GM18909 (cell line): ENCODE measurements around the gene ARHGEF12.

ENCODE experiments used
- ATAC-seq: cut with Tn5 transposase; IDR thresholded peaks from one replicate; pipeline ENCODE4 v1.9.1; 2021; ENCODE audit warnings: mild to moderate bottlenecking; ENCODE audit not compliant: unreplicated experiment, poor library complexity

The ARHGEF12 gene

DNA sequence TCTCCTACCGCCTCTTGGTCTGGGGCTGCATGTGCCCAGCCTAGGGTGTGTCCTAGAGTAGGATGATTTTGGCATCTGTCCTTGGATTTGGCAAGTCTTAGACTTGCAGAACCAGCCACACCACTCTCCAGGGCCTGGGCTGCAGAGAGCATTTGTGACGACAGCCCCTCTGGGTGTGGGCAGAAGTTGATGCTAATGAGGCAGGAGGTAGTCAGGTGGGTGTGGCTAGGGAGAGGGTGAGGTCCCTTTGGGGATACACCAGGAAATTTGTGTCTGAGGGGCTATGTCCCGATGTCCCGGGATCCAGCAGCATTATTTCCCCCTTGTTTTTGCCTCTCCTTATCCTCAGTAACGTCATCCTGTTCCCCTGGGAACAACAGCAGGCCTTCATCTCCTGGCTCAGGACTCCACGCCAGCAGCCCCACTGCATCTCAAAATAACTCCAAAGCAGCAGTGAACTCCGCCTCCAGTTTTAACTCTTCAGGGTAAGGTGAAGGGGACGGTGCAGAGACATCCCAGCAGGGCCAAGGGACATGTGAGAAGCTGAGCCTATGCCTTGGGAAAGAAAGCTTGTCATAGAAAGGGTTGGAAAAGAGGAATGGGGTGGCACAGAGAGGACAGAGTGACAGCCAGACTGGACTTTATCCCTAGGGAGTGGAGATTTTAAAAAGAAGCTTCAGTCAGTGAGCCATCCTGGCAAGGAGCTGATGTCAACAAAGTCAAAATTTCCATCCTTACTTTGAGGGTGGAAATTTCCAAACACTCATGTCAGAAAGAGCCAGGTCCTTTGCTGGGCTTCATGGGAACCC, 19.1 kb upstream of the ARHGEF12 start:
- ATAC-seq, result no peak

DNA sequence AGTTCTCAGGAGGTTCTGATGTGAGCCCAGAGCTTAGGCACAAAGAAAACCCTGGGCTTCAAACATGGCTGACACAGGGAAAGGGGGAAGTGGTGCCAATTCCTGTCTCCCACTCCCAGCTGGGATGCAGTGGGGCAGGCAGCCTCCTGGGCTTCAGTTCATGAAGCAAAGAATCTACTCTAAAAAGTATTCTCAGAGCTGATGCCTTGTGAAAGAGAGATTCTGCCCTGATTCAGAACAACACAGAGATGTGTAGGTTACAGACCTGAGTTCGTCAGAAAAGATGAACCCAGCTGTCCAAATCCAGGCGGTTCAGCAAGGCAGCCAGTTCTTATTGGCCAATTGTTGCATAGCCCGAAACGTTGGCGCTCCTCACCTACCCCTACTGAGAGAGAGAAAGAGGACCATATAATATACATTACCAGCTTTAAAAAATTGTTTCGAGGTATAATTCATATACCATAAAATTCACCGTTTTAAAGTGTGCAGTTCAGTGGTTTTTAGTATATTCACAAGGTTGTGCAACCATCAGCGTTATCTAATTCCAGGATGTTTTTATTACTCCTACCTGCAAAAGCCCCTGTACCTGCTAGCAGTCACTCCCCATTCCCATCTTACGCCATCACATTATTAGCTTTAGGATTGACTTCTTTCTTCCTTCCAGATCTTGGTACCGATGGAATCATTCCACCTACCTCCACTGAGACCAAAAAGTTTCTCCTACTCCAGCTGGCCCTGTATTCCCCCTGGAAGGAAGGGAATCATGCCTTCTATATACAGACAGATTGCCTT, 18.3 kb upstream of the ARHGEF12 start:
- no peak for ATAC-seq

DNA sequence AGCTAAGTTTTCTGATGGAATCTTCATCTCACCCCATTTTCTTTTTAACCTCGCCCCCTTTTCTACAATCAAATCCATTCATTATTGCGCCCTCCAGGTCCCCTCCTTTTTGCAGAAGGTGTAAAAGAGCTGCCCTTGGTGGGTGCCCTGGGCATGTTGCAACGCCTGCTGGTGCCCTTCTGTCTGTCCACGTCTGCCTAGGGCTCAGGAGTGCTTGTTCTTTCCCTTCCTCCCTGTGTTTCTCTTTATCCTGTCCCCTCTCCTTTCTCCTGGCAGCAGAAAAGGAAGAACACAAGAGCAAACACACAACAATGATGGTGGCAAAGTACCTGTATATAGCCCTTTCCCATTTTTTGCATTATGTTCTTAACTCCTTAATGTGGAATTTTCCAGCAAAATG, 17.3 kb upstream of the ARHGEF12 start:
- ATAC-seq, result no peak

DNA sequence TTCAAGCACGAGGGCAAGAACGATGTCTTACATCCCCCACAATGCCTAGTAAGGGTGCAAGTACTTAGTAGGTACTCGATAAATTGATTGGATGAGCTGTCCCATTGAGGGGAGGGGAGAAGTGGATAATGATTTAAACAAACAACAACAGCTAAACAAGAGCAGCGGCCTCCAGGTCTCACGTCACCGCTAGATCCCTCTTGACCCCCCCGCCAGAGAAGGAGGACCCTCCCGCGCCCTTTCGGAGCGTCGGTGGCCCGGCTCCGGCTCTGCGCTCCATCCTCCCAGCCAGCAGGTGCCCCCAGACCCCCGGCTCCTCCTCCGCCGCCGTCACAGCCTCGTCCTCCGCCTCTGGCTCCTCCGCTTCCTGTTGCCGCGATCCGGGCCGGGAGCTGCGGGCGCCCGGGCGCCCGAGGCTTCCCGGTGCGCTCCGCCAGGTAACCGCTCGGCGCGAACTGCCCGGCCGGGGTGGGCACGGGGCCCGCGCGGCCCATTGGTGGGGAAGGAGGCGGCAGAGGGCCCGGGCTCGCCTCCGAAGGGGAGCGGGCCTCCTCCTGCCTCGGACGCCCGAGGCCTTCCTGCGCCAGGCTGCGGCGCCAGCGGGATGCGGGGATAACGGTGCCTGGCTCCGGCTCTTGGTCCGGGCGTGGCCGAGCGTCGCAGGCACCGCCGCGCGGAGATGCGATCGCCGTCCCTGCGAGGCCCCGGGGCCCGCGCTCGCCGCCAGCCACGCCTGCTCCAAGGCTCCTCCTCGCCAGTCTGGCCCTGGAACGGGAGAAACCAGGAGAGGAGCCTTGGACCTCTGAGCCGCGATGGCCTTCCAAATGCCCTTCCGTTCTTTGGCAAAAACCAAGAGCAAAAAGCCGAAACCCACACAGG, 11.0 kb upstream of the ARHGEF12 start, which contains the start of gene TLCD5:
TSS of gene TLCD5 (plus strand) at position 368 of the 879 bp plus-strand sequence. CDS start 2,143 bp downstream, outside the sequence.
- ATAC-seq, result peak; percentile 44

DNA sequence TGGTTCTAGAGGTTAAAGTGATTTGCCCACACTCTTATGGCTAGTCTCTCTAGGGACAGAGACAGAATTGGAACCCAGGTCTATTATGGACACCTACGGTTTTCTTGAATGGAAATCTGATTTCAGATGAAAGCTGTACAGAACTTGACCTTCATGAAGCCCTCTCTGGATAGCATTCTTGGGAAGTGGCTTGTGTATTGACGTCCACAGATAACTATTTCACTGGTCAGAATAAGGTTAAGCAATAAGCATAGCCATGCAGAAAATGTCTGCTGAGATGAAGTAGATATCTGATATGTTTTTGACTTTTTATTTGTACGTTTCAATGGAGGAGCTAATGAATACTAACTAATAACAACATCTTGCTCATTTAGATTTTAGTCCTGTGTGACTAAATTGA, 10.0 kb upstream of the ARHGEF12 start:
- ATAC-seq, result no peak

DNA sequence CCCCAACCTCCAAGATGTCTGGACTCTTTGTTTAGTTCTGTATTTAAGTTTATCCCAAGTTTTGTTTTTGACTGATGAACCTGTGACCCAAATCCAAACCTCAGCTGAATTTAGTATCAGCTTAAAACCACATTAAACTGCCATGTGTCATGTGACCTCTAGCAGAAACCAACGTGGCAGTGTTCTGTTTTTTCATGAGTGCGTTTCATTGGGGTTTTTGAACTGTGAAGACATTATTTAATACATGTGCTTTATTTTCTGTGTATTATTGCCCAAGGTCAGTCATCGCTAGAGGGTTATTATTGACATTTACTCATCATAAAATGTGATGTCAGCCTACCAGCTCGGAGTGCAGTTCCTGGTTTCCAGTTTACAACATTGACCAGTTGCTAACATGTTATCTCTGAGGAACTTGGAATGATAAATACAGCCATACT, 9.3 kb upstream of the ARHGEF12 start:
- no peak for ATAC-seq

GRCh38 chr11:120327311-120327710, 8.9 kb upstream of the ARHGEF12 start:
- ATAC-seq, result no peak

DNA sequence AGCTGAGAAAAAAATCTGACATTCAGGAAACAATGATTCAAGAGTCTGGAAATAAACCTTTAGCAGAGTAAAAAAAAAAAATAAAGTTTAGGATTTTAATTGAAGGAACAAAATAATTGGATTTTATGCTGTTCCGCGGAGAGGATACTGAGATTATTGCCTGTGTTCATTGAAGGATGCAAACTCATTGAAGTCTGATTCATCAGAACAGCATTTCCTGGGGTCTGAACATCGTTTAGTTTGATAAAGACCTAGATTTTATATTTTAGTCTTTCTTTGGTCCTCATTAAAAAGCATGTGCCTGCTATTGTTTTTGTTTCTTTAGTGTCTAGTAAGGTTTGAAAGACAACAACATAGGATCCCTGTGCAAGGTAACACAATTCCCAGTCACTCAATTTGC, 6.7 kb upstream of the ARHGEF12 start:
- ATAC-seq, result no peak

DNA sequence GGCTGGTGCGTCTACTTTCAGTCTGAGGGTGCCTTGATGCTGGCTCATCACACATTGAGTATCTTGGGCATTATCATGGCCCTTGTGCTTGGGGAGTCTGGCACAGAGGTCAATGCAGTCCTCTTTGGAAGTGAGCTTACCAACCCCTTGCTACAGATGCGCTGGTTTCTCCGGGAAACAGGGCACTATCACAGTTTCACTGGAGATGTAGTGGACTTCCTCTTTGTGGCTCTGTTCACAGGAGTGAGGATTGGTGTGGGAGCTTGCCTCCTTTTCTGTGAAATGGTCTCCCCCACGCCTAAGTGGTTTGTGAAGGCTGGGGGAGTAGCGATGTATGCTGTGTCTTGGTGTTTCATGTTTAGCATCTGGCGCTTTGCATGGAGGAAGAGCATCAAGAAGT, 6.2 kb upstream of the ARHGEF12 start:
- no peak for ATAC-seq

- no peak for ATAC-seq
Observed at GRCh38 chr11:120331301-120331996, 4.8 kb upstream of the ARHGEF12 start.

DNA sequence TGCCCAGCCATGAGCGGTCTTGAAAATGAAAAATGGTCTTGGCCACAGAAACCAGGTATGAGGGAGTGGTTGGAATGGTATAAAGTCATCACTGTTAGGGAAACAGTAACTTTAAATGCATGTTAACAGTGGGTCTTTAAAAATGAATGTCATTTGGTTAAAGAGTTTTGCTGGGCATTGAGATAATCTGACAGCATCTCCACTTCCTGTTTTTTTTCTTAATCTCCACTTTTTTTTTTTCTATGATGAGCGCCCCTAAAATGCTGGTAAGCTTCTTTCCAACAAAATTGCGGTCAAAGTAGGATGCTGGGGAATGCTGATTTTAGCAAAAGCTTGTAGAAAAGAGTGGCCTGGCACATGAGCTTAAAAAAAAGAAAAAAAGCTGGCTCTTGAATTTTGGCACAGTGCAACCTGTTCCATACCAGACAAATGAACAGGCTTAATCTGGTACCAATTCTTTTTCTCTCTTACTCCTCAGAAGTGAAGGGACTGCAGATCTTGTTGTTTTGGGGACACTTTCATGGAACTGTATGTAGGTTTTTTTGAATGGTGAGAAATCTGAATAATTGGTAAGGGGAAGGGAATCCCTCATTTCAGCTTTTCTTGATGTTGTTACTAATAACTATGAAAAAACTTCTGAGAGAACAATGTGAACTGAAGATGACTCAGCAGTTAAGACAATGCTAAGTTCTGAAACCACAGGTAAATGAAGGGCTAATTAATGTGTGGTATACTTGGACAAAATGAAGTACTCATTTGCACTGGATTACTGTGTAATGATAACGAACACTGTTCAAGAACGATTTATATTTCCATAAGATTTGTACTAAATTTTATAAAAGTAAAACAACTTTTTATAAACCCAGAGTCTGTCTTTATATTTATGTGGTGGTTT, 3.1 kb upstream of the ARHGEF12 start:
- no peak for ATAC-seq

GRCh38 chr11:120333801-120334200, 2.4 kb upstream of the ARHGEF12 start:
- no peak for ATAC-seq

- no peak for ATAC-seq
Observed at GRCh38 chr11:120334332-120334731, 1.9 kb upstream of the ARHGEF12 start.

DNA sequence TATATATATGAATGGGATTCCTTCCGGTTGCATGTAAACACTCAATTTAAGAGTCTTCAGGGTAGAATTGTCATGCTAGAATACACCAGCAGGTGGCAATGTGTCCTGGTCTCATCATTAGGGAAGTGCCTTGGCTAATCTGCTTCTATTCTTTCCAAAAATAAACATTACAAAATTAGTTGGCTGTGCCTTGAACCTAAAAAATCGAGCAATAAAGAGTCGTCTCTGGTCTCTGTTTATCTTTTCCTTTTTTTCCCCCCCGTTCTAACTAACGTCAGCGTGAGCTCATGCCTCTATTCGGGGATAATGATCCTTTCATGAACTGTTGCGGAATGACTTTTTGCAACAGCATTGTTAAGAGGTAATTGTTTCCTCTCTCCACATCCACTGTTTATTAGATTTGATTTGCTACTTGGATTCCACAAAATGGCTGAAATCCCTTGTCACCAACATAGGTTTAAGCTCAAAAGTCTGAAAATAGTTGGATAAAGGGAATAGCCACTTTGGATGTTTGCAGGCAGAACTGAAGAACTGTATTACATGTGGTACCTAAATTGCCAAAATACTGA, 1.2 kb upstream of the ARHGEF12 start:
- no peak for ATAC-seq

- peak; percentile 28 for ATAC-seq
Observed at GRCh38 chr11:120335556-120335907, 681 bp upstream of the ARHGEF12 start.

DNA sequence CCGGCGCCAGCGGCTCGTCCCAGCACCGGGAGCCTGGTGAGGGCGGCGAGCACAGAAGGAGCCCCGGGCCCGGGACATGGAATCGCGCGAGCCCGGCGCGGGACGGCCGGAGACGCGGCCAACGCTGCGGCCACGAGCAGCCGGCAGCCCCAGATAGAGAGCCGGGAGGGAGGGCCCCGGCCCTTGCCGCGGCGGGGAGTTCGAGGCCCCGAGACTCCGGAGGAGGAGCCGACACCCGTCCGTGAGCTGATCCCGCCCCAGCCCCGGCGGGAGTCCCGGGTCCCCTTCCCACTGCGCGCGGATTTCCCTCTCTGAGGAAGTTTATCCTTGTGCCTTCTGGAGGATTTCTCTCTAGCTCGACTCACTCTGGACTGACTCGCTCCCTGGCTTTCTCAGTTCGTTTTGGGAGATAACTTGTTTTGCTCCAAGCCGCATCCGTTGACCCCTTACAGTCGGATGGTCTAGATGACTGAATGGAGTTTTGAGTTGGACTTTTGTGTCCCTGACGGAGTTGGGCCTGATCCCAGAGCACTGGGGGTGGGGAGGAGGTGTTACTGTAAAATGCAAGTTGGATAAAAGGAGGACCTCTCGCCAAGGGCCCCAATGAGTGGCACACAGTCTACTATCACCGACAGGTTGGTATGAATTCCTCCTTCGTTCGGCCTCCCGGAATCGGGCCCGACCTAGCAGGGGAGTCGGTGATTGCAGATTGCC, 585 bp downstream of the ARHGEF12 start:
- peak; percentile 38 for ATAC-seq

DNA sequence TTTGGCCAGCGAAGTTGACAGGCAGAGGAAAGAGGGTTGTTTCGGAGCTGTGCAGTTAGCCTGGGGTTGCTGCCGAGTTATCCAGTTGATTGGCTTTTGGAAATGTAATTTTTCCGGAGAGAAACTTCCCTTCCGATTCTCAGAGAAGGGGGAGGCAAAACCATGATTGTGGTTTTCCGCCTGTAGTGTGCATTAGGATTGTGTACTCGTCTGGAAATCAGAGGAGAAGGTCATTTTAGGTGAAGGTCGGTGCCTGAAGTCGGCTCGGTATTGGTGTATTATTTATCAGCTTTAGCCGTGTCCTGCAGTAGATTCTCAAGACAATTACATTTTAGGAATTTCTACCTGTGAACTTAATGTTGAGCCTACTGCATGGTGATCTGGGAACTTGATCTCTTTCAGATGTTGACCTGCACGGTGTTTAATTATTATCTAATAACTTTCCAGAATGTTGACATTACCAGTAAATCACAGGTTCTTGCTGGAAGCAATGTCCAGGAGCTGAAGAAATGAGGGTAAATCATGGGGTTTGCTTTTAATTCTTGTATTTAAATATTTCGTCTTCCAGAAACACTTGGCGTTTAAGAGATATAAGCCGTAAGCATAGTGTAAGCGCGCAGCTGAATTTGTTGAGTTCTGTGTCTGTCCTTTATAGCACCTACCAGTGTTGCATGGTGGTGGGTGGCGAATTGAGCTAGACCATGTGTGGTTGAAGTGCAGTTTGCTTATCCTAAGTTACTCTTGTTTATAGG, 1.3 kb downstream of the ARHGEF12 start:
- ATAC-seq, result no peak
